ENCODE data around the gene ISCU.

- no peak for TF ChIP-seq CTCF (IDR thresholded peaks at IDR 0.05 in 8 of 11, conservative IDR thresholded peaks at IDR 0.05 in 3 of 11)
- TF ChIP-seq POLR2AphosphoS5 (IDR thresholded peaks at IDR 0.05) = peak in 1 of 3 donors; percentile 0
These were observed 44.9 kb upstream of the ISCU start for GRCh38 chr12:108517288-108518100.
